GM12878 (cell line): ENCODE measurements around the gene SEMA3C. TPM values are rescaled to one million over a fixed set of nuclear protein-coding genes. Genes with fewer than 3 reads are reported as not detected.

Experiments
- ATAC-seq: fragments of 200-7000 bp; cut with Tn5 transposase; 3 replicates; pipeline ENCODE4 v1.9.1; 2020; ENCODE audit warnings: mild to moderate bottlenecking, moderate library complexity
- BruUV-seq: library from RNA; stranded (reverse); fragments of 400-500 nt; replicated peaks from 2 replicates; lab custom pipeline; 2021; lab: Mats Ljungman, UMichigan
- CTCF ChIA-PET: fragments of 300-600 bp; sonication (Branson Sonifier 250); formaldehyde crosslinking; extraction: SDS; loops from one replicate; lab custom pipeline; 2021; ENCODE audit warnings: inconsistent platforms; lab: Yijun Ruan, JAX
- POLR2A ChIA-PET: fragments of 350-600 bp; formaldehyde crosslinking; extraction: SDS; loops from one replicate; lab custom pipeline; 2021; ENCODE audit warnings: inconsistent platforms; lab: Charles Lee
- RAD21 ChIA-PET: fragments of 300-600 bp; sonication (Branson Sonifier 250); formaldehyde crosslinking; loops from one replicate; lab custom pipeline; 2023; ENCODE audit warnings: antibody characterized with exemption; ENCODE audit not compliant: unreplicated experiment; lab: Charles Lee
- SMC1A ChIA-PET: fragments of 300-600 bp; sonication (Branson Sonifier 250); formaldehyde crosslinking; loops from one replicate; lab custom pipeline; 2023; ENCODE audit not compliant: unreplicated experiment, uncharacterized antibody; lab: Charles Lee
- DNase-seq: peaks from one replicate; pipeline ENCODE4 v3.0.0-alpha.2; 2011; ENCODE audit warnings: low read depth, low spot score
- FAIRE-seq: peaks from 3 replicates; lab custom pipeline; 2011; peaks lifted over from hg19 to GRCh38; lab: Jason Lieb, UNC
- H2AFZ ChIP-seq: 2 replicates; pipeline ENCODE4 v1.6.0; 2011; ENCODE audit warnings: low read depth, low read length, control low read depth; ENCODE audit not compliant: control insufficient read depth
- H3K27ac ChIP-seq: 2 replicates; pipeline ENCODE4 v1.5.1; 2011; ENCODE audit warnings: control low read depth; ENCODE audit not compliant: control insufficient read depth, insufficient read depth
- H3K27me3 ChIP-seq, 2 experiments: replicated peaks in 1 of 2; 2 replicates each; pipeline versions ENCODE4 v1.6.0 to v1.6.1; 2011; ENCODE audit warnings: low read length in 1 of 2; ENCODE audit not compliant: control insufficient read depth in 2 of 2, insufficient read depth in 2 of 2
- H3K36me3 ChIP-seq, 2 experiments: 2 replicates each; pipeline ENCODE4 v1.5.1; 2011; ENCODE audit warnings: low read length in 1 of 2; ENCODE audit not compliant: control insufficient read depth in 2 of 2, insufficient read depth in 2 of 2
- H3K4me1 ChIP-seq: 2 replicates; pipeline ENCODE4 v1.6.1; 2011; ENCODE audit warnings: mild to moderate bottlenecking, low read length, moderate library complexity, mixed read lengths; ENCODE audit not compliant: control insufficient read depth, insufficient read depth
- H3K4me2 ChIP-seq: 2 replicates; pipeline ENCODE4 v1.6.0; 2011; ENCODE audit warnings: control low read depth; ENCODE audit not compliant: control insufficient read depth, insufficient read depth
- H3K4me3 ChIP-seq: fragments of 200-600 bp; sonication (generic); 2 replicates; pipeline ENCODE4 v1.5.1; 2016
- H3K79me2 ChIP-seq: 2 replicates; pipeline ENCODE4 v1.6.0; 2011; ENCODE audit warnings: low read length; ENCODE audit not compliant: control insufficient read depth, insufficient read depth
- H3K9ac ChIP-seq: 2 replicates; pipeline ENCODE4 v1.8.0; 2011; ENCODE audit warnings: low read length, control low read depth, mixed read lengths; ENCODE audit not compliant: control insufficient read depth, insufficient read depth
- H3K9me3 ChIP-seq: replicated peaks from 3 replicates; pipeline ENCODE4 v1.5.1; 2011; ENCODE audit warnings: mild to moderate bottlenecking, low read length; ENCODE audit not compliant: control insufficient read depth, insufficient read depth
- H4K20me1 ChIP-seq: 2 replicates; pipeline ENCODE4 v1.6.0; 2011; ENCODE audit not compliant: control insufficient read depth, insufficient read depth
- ASH2L ChIP-seq: fragments of 300-600, 200-600 bp; sonication (generic); IDR thresholded peaks from 2 replicates; pipeline ENCODE4 v1.6.1; 2017; ENCODE audit warnings: low read depth, mild to moderate bottlenecking, borderline replicate concordance
- BCL11A ChIP-seq: IDR thresholded peaks from 2 replicates; pipeline ENCODE4 v1.6.1; 2011; ENCODE audit warnings: low read depth, low read length
- BRCA1 ChIP-seq: IDR thresholded peaks from 2 replicates; pipeline ENCODE4 v1.6.1; 2011; ENCODE audit warnings: low read depth, low read length, improper control_type of control experiment
- ESRRA ChIP-seq: IDR thresholded peaks from 2 replicates; pipeline ENCODE4 v1.6.1; 2012; ENCODE audit warnings: mild to moderate bottlenecking, low read length, improper control_type of control experiment
- HDAC6 ChIP-seq: fragments of 200-600 bp; sonication (generic); IDR thresholded peaks from one replicate; pipeline ENCODE4 v1.8.0; 2017; ENCODE audit warnings: antibody characterized with exemption; ENCODE audit not compliant: unreplicated experiment
- JUNB ChIP-seq: IDR thresholded peaks from 2 replicates; pipeline ENCODE4 v1.6.1; 2016; ENCODE audit warnings: antibody characterized with exemption, mild to moderate bottlenecking
- NBN ChIP-seq: fragments of 450-650 bp; IDR thresholded peaks from 2 replicates; pipeline ENCODE4 v1.6.1; 2016
- NR2F1 ChIP-seq: fragments of 450-650 bp; conservative IDR thresholded peaks from 2 replicates; pipeline ENCODE4 v1.6.1; 2017; ENCODE audit warnings: mild to moderate bottlenecking
- PAX8 ChIP-seq: fragments of 450-650 bp; IDR thresholded peaks from 2 replicates; pipeline ENCODE4 v1.6.1; 2017; ENCODE audit warnings: mild to moderate bottlenecking, moderate library complexity
- RELA ChIP-seq: fragments of 450-650 bp; IDR thresholded peaks from 2 replicates; pipeline ENCODE4 v1.8.0; 2014; ENCODE audit warnings: borderline replicate concordance; ENCODE audit not compliant: partially characterized antibody
- REST ChIP-seq: IDR thresholded peaks from 2 replicates; pipeline ENCODE4 v1.6.1; 2012; ENCODE audit warnings: mild to moderate bottlenecking, low read depth, low read length
- SIN3A ChIP-seq: IDR thresholded peaks from 2 replicates; pipeline ENCODE4 v1.6.1; 2012; ENCODE audit warnings: low read depth, low read length, improper control_type of control experiment
- STAT1 ChIP-seq: fragments of 450-650 bp; conservative IDR thresholded peaks from 2 replicates; pipeline ENCODE4 v1.6.1; 2014; ENCODE audit warnings: antibody characterized with exemption, mild to moderate bottlenecking
- WGBS: methylation state at CpG from one replicate; pipeline ENCODE4 v1.1.6; 2016; ENCODE audit warnings: low lambda C conversion rate; ENCODE audit not compliant: insufficient replicate concordance, insufficient coverage; ENCODE audit errors: missing lambda C conversion rate; 5-methylcytosine and 5-hydroxymethylcytosine counted together
- in situ Hi-C: fragments of 300-500 bp; cut with MboI; formaldehyde crosslinking; loops from 9 replicates; pipeline ENCODE4 v1.14.3; 2018; ENCODE audit warnings: mixed read lengths
- intact Hi-C: fragments of 100-400 bp; cut with micrococcal nuclease; formaldehyde crosslinking; loops from one replicate; pipeline ENCODE4 v1.14.2; 2022; ENCODE audit not compliant: unreplicated experiment
- polyA plus RNA-seq, 11 experiments: library from polyadenylated mRNA; depleted of rRNA in 4 of 11; unstranded in 6 of 11; stranded (reverse) in 5 of 11; fragments of >200 nt; fragmentation: Nextera tagmentation in 4 of 11; fragmentation: Illumina TruSeq in 1 of 11; extraction: Ambion mirVana in 4 of 11; extraction: Trizol in 1 of 11; gene quantifications; 1 replicate in 1 of 11; 2 replicates in 10 of 11; pipeline versions ENCODE4 v1.2.1 to v1.2.3, GENCODE V29; 2011 to 2016; ENCODE audit warnings: inconsistent platforms in 2 of 11, missing spikeins in 2 of 11, low read depth in 1 of 11
- total RNA-seq, 4 experiments: library from RNA; depleted of rRNA in 3 of 4; stranded (reverse); fragments of >200 nt in 3 of 4; fragmentation: Illumina TruSeq in 1 of 4; extraction: Trizol in 1 of 4; gene quantifications; 2 replicates each; pipeline versions ENCODE4 v1.2.1 to v1.2.3, GENCODE V29; 2013 to 2021
- TF ChIP-seq, protein P1 (sequence below): fragments of 450-650 bp; IDR thresholded peaks from 2 replicates; pipeline ENCODE4 v1.6.1; 2017; ENCODE audit warnings: mild to moderate bottlenecking, moderate library complexity
- TF ChIP-seq, protein P2 (sequence below): IDR thresholded peaks from 2 replicates; pipeline ENCODE4 v1.6.1; 2011; ENCODE audit warnings: low read depth, low read length, improper control_type of control experiment, borderline replicate concordance

SEMA3C gene
- total and polyA plus RNA-seq, 10 of the 15 experiments (the other 5 are each of a cell fraction or from before 2014, with no cell fraction given): 0.01 to 0.41 (median 0.11) TPM; not detected in 6

DNA sequence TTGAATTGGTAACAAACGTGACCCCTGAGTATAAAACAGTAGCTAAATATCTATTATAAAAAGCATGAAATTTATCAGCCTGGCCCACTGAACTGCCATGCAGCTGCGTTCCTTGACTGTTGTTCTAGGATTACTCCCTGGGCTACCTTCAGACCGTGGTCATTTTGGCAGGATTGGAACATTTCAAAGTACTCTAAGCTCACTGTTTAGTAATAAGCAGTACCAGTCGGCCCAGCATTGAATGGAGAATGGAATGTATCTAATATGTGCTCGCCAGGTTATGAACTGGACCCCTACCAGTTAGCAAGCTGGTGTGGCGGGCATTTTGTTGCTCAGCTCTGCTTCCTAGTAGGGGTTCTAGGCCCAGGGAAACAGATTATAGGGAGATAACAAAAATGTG, 112.2 kb downstream of the SEMA3C start:
- BruUV-seq: no TSS peak
- H2AFZ ChIP-seq: no peak overlapping the region
- ChIA-PET SMC1A (no interaction called here), POLR2A (interaction anchor here (0.6 kb wide), 1 partner anchor 66 kb away, joined by 3 read pairs; no protein-coding TSS in a partner anchor), CTCF (interaction anchor here (1.5 kb wide), 1 partner anchor 95 kb away, joined by 3 read pairs; no protein-coding TSS in a partner anchor), RAD21 (no interaction called here)
- DNase-seq (no peak), FAIRE-seq (no peak), ATAC-seq (no peak)
- H3K4me1 ChIP-seq: no peaks in the 10 kb centered on the region
- H3K36me3 ChIP-seq: no peaks in the 10 kb centered on the region
- H3K4me3 ChIP-seq: no peak overlapping the region
- no peak overlapping the region for H3K9ac ChIP-seq
- WGBS: 0% methylated on average over 6 of the region's 6 CpGs
- H3K9me3 ChIP-seq: no peaks in the 10 kb centered on the region
- H3K27me3 ChIP-seq: no peaks in the 10 kb centered on the region
- no peaks in the 10 kb centered on the region for H4K20me1 ChIP-seq
- in situ Hi-C loops: no loop called here
- no peaks in the 10 kb centered on the region for H3K79me2 ChIP-seq
- H3K27ac ChIP-seq: no peak overlapping the region
- H3K4me2 ChIP-seq: no peak overlapping the region
- intact Hi-C loops: no loop called here
- TF ChIP-seq ASH2L (no peak), BCL11A (no peak), NR2F1 (no peak), PAX8 (no peak), HDAC6 (no peak), SIN3A (no peak), ESRRA (no peak), REST (no peak), NBN (no peak), BRCA1 (no peak), STAT1 (no peak), JUNB (no peak), RELA (no peak)
- TF ChIP-seq, protein P1, sequence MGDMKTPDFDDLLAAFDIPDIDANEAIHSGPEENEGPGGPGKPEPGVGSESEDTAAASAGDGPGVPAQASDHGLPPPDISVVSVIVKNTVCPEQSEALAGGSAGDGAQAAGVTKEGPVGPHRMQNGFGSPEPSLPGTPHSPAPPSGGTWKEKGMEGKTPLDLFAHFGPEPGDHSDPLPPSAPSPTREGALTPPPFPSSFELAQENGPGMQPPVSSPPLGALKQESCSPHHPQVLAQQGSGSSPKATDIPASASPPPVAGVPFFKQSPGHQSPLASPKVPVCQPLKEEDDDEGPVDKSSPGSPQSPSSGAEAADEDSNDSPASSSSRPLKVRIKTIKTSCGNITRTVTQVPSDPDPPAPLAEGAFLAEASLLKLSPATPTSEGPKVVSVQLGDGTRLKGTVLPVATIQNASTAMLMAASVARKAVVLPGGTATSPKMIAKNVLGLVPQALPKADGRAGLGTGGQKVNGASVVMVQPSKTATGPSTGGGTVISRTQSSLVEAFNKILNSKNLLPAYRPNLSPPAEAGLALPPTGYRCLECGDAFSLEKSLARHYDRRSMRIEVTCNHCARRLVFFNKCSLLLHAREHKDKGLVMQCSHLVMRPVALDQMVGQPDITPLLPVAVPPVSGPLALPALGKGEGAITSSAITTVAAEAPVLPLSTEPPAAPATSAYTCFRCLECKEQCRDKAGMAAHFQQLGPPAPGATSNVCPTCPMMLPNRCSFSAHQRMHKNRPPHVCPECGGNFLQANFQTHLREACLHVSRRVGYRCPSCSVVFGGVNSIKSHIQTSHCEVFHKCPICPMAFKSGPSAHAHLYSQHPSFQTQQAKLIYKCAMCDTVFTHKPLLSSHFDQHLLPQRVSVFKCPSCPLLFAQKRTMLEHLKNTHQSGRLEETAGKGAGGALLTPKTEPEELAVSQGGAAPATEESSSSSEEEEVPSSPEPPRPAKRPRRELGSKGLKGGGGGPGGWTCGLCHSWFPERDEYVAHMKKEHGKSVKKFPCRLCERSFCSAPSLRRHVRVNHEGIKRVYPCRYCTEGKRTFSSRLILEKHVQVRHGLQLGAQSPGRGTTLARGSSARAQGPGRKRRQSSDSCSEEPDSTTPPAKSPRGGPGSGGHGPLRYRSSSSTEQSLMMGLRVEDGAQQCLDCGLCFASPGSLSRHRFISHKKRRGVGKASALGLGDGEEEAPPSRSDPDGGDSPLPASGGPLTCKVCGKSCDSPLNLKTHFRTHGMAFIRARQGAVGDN: no peak
- TF ChIP-seq, protein P2, sequence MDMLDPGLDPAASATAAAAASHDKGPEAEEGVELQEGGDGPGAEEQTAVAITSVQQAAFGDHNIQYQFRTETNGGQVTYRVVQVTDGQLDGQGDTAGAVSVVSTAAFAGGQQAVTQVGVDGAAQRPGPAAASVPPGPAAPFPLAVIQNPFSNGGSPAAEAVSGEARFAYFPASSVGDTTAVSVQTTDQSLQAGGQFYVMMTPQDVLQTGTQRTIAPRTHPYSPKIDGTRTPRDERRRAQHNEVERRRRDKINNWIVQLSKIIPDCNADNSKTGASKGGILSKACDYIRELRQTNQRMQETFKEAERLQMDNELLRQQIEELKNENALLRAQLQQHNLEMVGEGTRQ: no peak
